Stimulated activated naive B cell treated with anti-CD40 and anti-IgM and Interleukin-4, amounts not matched to agents 10 μg/mL and 1 μg/mL and 100 μg/mL, for 72 hours (primary cell): ENCODE results near the gene LAMC2.
"Not testable (repeated sequence)": the region's sequence is repeated elsewhere in the genome, so short reads cannot be mapped to it uniquely, and the experiment has no call there.

Experiments
- ATAC-seq, 2 donors: fragments of 150-1000 bp; cut with Tn5 transposase; replicated peaks; 2 replicates each; pipeline ENCODE4 v1.10.0; 2021; ENCODE audit warnings: moderate library complexity in 1 of 2
- DNase-seq: peaks from one replicate; pipeline ENCODE4 v3.0.0; 2021
- H3K27ac Mint-ChIP-seq: one replicate; pipeline ENCODE4 v1.8.0; 2022; ENCODE audit warnings: mild to moderate bottlenecking, mixed read lengths
- H3K27me3 Mint-ChIP-seq, 2 donors: one replicate each; pipeline ENCODE4 v1.8.0; 2022; ENCODE audit warnings: mixed read lengths in 2 of 2
- H3K36me3 Mint-ChIP-seq, 2 donors: one replicate each; pipeline ENCODE4 v1.8.0; 2022; ENCODE audit warnings: mixed read lengths in 2 of 2, mild to moderate bottlenecking in 1 of 2
- H3K4me1 Mint-ChIP-seq, 2 donors: one replicate each; pipeline ENCODE4 v1.8.0; 2022; ENCODE audit warnings: mixed read lengths in 2 of 2, mild to moderate bottlenecking in 1 of 2
- H3K4me3 Mint-ChIP-seq, 2 donors: one replicate each; pipeline ENCODE4 v1.8.0; 2022; ENCODE audit warnings: mild to moderate bottlenecking in 2 of 2, mixed read lengths in 2 of 2, moderate library complexity in 1 of 2
- H3K9me3 Mint-ChIP-seq, 2 donors: one replicate each; pipeline ENCODE4 v1.8.0; 2022; ENCODE audit warnings: mixed read lengths in 2 of 2, mild to moderate bottlenecking in 1 of 2

Gene LAMC2

GRCh38 chr1:183228347-183229220, 42.5 kb downstream of the LAMC2 start:
- Mint-ChIP-seq H3K36me3 (no peaks in the 10 kb centered on the region), H3K27ac (no peak overlapping the region), H3K4me1 (peaks cover 4 to 10% of the 10 kb centered on the region in 2 donors), H3K9me3 (no peaks in the 10 kb centered on the region), H3K27me3 (peaks cover 0 to 4% of the 10 kb centered on the region in 2 donors), H3K4me3 (no peak overlapping the region)
- peak in 1 of 2 donors; percentile 10 for ATAC-seq
- DNase-seq: no peak

GRCh38 chr1:183230413-183230812, 44.3 kb downstream of the LAMC2 start:
- no peak overlapping the region for H3K27ac Mint-ChIP-seq

GRCh38 chr1:183231545-183231944, 45.5 kb downstream of the LAMC2 start:
- no peak for ATAC-seq
- peaks cover 8 to 9% of the 10 kb centered on the region in 2 donors for H3K27me3 Mint-ChIP-seq
- H3K4me1 Mint-ChIP-seq: peaks cover 12 to 16% of the 10 kb centered on the region in 2 donors
- H3K9me3 Mint-ChIP-seq: no peaks in the 10 kb centered on the region
- no peak for DNase-seq
- H3K36me3 Mint-ChIP-seq: no peaks in the 10 kb centered on the region
- no peak overlapping the region for H3K4me3 Mint-ChIP-seq
- H3K27ac Mint-ChIP-seq: no peak overlapping the region

More at GRCh38 chr1:183230413-183230812, 44.3 kb downstream of the LAMC2 start:
- ATAC-seq (no peak), DNase-seq (no peak)
- Mint-ChIP-seq H3K9me3 (no peaks in the 10 kb centered on the region), H3K4me3 (no peak overlapping the region), H3K4me1 (peaks cover 11 to 15% of the 10 kb centered on the region in 2 donors), H3K36me3 (no peaks in the 10 kb centered on the region), H3K27me3 (peaks cover 6 to 7% of the 10 kb centered on the region in 2 donors)

GRCh38 chr1:183233113-183233512, 47.0 kb downstream of the LAMC2 start:
- ATAC-seq (no peak), DNase-seq (no peak)
- Mint-ChIP-seq H3K4me3 (no peak overlapping the region), H3K4me1 (peaks cover 8 to 9% of the 10 kb centered on the region in 2 donors), H3K27ac (no peak overlapping the region), H3K36me3 (no peaks in the 10 kb centered on the region), H3K27me3 (peaks cover 4 to 9% of the 10 kb centered on the region in 2 donors), H3K9me3 (no peaks in the 10 kb centered on the region)

- no peak overlapping the region for H3K4me3 Mint-ChIP-seq
- H3K9me3 Mint-ChIP-seq: no peaks in the 10 kb centered on the region
- ATAC-seq: no peak
- peaks cover 4 to 9% of the 10 kb centered on the region in 2 donors for H3K27me3 Mint-ChIP-seq
- no peak overlapping the region for H3K27ac Mint-ChIP-seq
- peaks cover 8 to 9% of the 10 kb centered on the region in 2 donors for H3K4me1 Mint-ChIP-seq
- no peak for DNase-seq
- no peaks in the 10 kb centered on the region for H3K36me3 Mint-ChIP-seq
These were observed 48.8 kb downstream of the LAMC2 start for GRCh38 chr1:183234660-183235476.

- Mint-ChIP-seq H3K27me3 (peaks cover 4 to 9% of the 10 kb centered on the region in 2 donors), H3K9me3 (no peaks in the 10 kb centered on the region), H3K4me3 (no peak overlapping the region), H3K27ac (no peak overlapping the region), H3K4me1 (peaks cover 8 to 9% of the 10 kb centered on the region in 2 donors), H3K36me3 (no peaks in the 10 kb centered on the region)
- ATAC-seq (no peak), DNase-seq (no peak)
These were observed 49.4 kb downstream of the LAMC2 start for GRCh38 chr1:183235503-183235902.

- Mint-ChIP-seq H3K36me3 (no peaks in the 10 kb centered on the region), H3K4me3 (no peak overlapping the region), H3K27ac (no peak overlapping the region), H3K9me3 (no peaks in the 10 kb centered on the region), H3K4me1 (peaks cover 8 to 9% of the 10 kb centered on the region in 2 donors), H3K27me3 (peaks cover 4 to 9% of the 10 kb centered on the region in 2 donors)
- DNase-seq (no peak), ATAC-seq (no peak)
These were observed 50.2 kb downstream of the LAMC2 start for GRCh38 chr1:183236158-183236725.

GRCh38 chr1:183237046-183237445, 51.0 kb downstream of the LAMC2 start:
- Mint-ChIP-seq H3K36me3 (no peaks in the 10 kb centered on the region), H3K27ac (no peak overlapping the region), H3K4me3 (no peak overlapping the region), H3K4me1 (peaks cover 8 to 9% of the 10 kb centered on the region in 2 donors), H3K27me3 (peaks cover 4 to 16% of the 10 kb centered on the region in 2 donors), H3K9me3 (no peaks in the 10 kb centered on the region)
- ATAC-seq (no peak), DNase-seq (no peak)

GRCh38 chr1:183238071-183238470, 52.0 kb downstream of the LAMC2 start:
- Mint-ChIP-seq H3K27me3 (peaks cover 7 to 20% of the 10 kb centered on the region in 2 donors), H3K36me3 (no peaks in the 10 kb centered on the region), H3K27ac (no peak overlapping the region), H3K9me3 (no peaks in the 10 kb centered on the region), H3K4me3 (no peak overlapping the region), H3K4me1 (peaks cover 8% of the 10 kb centered on the region in 2 donors)
- no peak for ATAC-seq
- DNase-seq: no peak

- no peaks in the 10 kb centered on the region for H3K36me3 Mint-ChIP-seq
- H3K27ac Mint-ChIP-seq: no peak overlapping the region
- H3K27me3 Mint-ChIP-seq: peaks cover 12 to 27% of the 10 kb centered on the region in 2 donors
- H3K9me3 Mint-ChIP-seq: no peaks in the 10 kb centered on the region
- ATAC-seq (no peak), DNase-seq (no peak)
- H3K4me3 Mint-ChIP-seq: no peak overlapping the region
- H3K4me1 Mint-ChIP-seq: peaks cover 6 to 8% of the 10 kb centered on the region in 2 donors
These were observed 53.2 kb downstream of the LAMC2 start for GRCh38 chr1:183239220-183239742.

GRCh38 chr1:183239793-183240525, 53.9 kb downstream of the LAMC2 start:
- Mint-ChIP-seq H3K9me3 (no peaks in the 10 kb centered on the region), H3K36me3 (no peaks in the 10 kb centered on the region), H3K4me1 (peaks cover 4 to 6% of the 10 kb centered on the region in 2 donors), H3K27me3 (peaks cover 12 to 24% of the 10 kb centered on the region in 2 donors), H3K4me3 (no peak overlapping the region), H3K27ac (no peak overlapping the region)
- DNase-seq: no peak
- no peak for ATAC-seq

- ATAC-seq (no peak), DNase-seq (no peak)
- Mint-ChIP-seq H3K27me3 (peaks cover 12 to 21% of the 10 kb centered on the region in 2 donors), H3K4me3 (no peak overlapping the region), H3K4me1 (peaks cover under 1% of the 10 kb centered on the region in 2 donors), H3K36me3 (no peaks in the 10 kb centered on the region), H3K27ac (no peak overlapping the region), H3K9me3 (no peaks in the 10 kb centered on the region)
These were observed 54.4 kb downstream of the LAMC2 start for GRCh38 chr1:183240526-183240825.

- not testable (repeated sequence) for H3K36me3 Mint-ChIP-seq, ATAC-seq, H3K4me3 Mint-ChIP-seq, H3K4me1 Mint-ChIP-seq, DNase-seq, H3K9me3 Mint-ChIP-seq, H3K27ac Mint-ChIP-seq
- H3K27me3 Mint-ChIP-seq: peaks cover 14 to 24% of the 10 kb centered on the region in 2 donors
These were observed 54.8 kb downstream of the LAMC2 start for GRCh38 chr1:183240853-183241252.

GRCh38 chr1:183241471-183241870, 55.4 kb downstream of the LAMC2 start:
- Mint-ChIP-seq H3K36me3 (no peaks in the 10 kb centered on the region), H3K9me3 (no peaks in the 10 kb centered on the region), H3K4me1 (no peaks in the 10 kb centered on the region), H3K27me3 (peaks cover 14 to 28% of the 10 kb centered on the region in 2 donors), H3K4me3 (no peak overlapping the region), H3K27ac (no peak overlapping the region)
- DNase-seq (no peak), ATAC-seq (no peak)
